Muscle layer of colon (tissue), 2 donors: Measurements from ENCODE around the gene SEMG1.

Experiments
- H3K27ac ChIP-seq: one replicate; pipeline ENCODE4 v1.7.0; 2013; ENCODE audit warnings: low read depth, mild to moderate bottlenecking, low read length, moderate library complexity
- H3K27me3 ChIP-seq, 2 donors: one replicate each; pipeline ENCODE4 v1.7.0; 2013; ENCODE audit warnings: low read length in 2 of 2, mild to moderate bottlenecking in 2 of 2; ENCODE audit not compliant: insufficient read depth in 2 of 2, control insufficient read depth in 1 of 2
- H3K36me3 ChIP-seq: one replicate; pipeline ENCODE4 v1.7.0; 2013; ENCODE audit warnings: mild to moderate bottlenecking, low read length; ENCODE audit not compliant: insufficient read depth
- H3K4me1 ChIP-seq: one replicate; pipeline ENCODE4 v1.7.0; 2013; ENCODE audit warnings: mild to moderate bottlenecking, low read length; ENCODE audit not compliant: insufficient read depth
- H3K4me3 ChIP-seq, 2 donors: one replicate each; pipeline ENCODE4 v1.7.0; 2013; ENCODE audit warnings: low read length in 2 of 2, low read depth in 1 of 2, mild to moderate bottlenecking in 1 of 2, moderate library complexity in 1 of 2
- H3K9ac ChIP-seq: one replicate; pipeline ENCODE4 v1.7.0; 2013; ENCODE audit warnings: low read length
- H3K9me3 ChIP-seq: one replicate; pipeline ENCODE4 v1.7.0; 2013; ENCODE audit warnings: mild to moderate bottlenecking, low read length
- donor health status: abdominal sarcoma.
- donor health status: Adenocarcinoma of cecum.

SEMG1 gene

DNA sequence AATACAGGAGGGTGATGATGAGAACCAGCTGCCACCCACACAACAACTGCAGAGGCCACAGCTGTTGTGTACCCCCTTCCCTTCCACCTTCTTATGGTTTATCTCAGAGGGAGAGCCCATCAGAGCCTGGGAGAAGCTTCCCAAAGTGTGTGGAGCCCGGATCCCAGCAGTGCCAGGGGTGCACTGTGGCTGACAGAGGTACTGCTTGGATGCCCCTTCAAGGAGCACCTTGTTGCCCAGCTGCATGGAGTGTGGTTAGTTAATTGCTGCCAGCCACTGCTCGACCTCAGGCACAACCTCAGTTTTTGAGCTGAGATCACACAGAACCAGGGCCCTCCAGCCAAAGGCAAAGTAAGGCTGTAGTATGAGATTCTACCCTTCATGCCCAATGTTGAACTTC lies 19.1 kb upstream of the SEMG1 start:
- no peak overlapping the region for H3K4me3 ChIP-seq
- H3K4me1 ChIP-seq, result no peaks in the 10 kb centered on the region
- no peaks in the 10 kb centered on the region for H3K36me3 ChIP-seq
- H3K9ac ChIP-seq, result no peak overlapping the region
- H3K9me3 ChIP-seq, result no peaks in the 10 kb centered on the region
- no peak overlapping the region for H3K27ac ChIP-seq
- no peaks in the 10 kb centered on the region for H3K27me3 ChIP-seq

DNA sequence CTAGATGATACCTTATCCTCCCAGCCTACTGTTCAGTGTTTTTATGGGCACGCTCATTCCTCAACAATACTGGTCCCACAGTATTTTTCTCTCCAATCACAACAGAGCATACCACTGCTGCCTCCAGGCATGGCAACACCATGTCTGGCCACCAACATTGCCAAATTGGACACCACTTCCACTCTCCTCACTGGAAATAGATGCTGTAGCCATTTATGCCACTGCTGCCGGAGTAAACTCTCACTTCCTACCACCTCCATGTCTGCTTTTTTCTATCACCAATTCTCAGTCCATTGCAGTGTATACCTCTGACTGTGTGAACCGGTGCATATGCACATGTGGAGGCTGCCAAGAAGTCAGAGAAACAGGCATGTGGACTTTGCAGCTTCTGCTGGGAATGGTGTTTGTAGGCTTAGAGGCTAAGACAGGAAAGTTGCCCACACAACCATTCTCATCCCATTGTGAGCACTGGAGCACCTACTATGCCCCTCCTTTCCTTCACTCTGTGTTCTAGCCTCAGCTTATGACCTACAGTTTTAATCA lies 17.7 kb upstream of the SEMG1 start:
- Histone ChIP-seq H3K27ac (no peak overlapping the region), H3K9me3 (no peaks in the 10 kb centered on the region), H3K27me3 (no peaks in the 10 kb centered on the region), H3K4me1 (no peaks in the 10 kb centered on the region), H3K9ac (no peak overlapping the region), H3K36me3 (no peaks in the 10 kb centered on the region), H3K4me3 (no peak overlapping the region)

DNA sequence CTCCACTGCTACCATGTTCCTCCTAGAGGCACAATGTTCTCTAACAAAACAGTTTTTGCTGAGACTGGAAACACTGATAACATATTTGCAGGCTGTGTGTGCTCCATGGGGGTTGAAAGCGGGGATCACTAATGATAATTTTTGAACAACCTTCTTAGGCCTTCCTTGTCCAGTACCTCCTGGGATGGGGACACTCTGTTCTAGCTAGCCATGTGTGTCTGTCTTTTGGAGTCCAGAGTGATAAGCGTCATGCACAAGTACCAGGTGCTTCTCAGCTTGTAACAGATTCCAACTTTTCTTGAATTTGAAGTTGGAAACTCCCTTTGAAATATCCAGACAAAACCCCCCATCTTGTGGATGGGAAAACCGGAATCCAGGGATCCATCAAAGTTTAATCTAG lies 17.0 kb upstream of the SEMG1 start:
- Histone ChIP-seq H3K9ac (no peak overlapping the region), H3K27ac (no peak overlapping the region), H3K4me1 (no peaks in the 10 kb centered on the region), H3K36me3 (no peaks in the 10 kb centered on the region), H3K9me3 (no peaks in the 10 kb centered on the region), H3K27me3 (no peaks in the 10 kb centered on the region), H3K4me3 (no peak overlapping the region)

DNA sequence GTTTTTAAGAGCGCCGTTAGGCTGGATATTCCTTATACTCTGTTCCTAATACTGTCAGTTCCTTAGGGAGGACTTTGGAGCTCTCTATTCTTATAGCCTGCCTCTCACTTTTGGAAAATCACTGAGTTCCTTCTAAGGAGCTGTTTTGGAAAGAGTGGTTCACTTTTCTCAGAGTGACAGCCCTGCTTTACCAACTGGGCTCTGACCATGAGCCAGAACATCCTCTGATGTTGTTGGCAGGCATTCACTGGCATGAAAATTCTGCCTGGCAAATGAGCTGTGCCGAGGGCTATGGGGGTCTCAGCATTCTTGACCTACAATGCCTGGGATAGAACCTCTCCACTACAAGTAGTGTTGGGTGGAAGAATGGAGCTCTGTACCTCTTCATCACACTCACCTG lies 14.9 kb upstream of the SEMG1 start:
- Histone ChIP-seq H3K27ac (no peak overlapping the region), H3K9me3 (no peaks in the 10 kb centered on the region), H3K27me3 (no peaks in the 10 kb centered on the region), H3K4me1 (no peaks in the 10 kb centered on the region), H3K9ac (no peak overlapping the region), H3K4me3 (no peak overlapping the region), H3K36me3 (no peaks in the 10 kb centered on the region)

DNA sequence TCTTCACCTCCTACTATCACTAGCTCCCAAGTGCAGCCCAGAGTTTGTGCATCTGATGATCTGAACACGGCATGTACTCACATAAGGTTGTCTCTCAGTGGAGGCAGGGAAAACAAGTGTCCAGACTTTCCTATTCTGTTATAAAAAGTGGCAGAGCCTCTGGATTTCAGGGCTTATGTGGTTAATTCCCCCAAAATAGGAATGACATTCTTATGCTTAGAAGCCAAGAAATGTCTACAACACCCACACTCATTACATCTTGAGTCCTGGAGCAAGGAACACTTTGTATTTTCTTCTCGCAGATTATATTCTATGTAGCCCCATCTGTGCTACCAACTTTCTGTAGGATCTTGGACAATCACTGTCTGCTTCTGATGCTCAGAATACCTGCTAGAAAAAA lies 13.5 kb upstream of the SEMG1 start:
- H3K4me1 ChIP-seq, result no peaks in the 10 kb centered on the region
- H3K9me3 ChIP-seq, result no peaks in the 10 kb centered on the region
- H3K36me3 ChIP-seq, result no peaks in the 10 kb centered on the region
- no peak overlapping the region for H3K4me3 ChIP-seq
- no peak overlapping the region for H3K27ac ChIP-seq
- no peak overlapping the region for H3K9ac ChIP-seq
- no peaks in the 10 kb centered on the region for H3K27me3 ChIP-seq

DNA sequence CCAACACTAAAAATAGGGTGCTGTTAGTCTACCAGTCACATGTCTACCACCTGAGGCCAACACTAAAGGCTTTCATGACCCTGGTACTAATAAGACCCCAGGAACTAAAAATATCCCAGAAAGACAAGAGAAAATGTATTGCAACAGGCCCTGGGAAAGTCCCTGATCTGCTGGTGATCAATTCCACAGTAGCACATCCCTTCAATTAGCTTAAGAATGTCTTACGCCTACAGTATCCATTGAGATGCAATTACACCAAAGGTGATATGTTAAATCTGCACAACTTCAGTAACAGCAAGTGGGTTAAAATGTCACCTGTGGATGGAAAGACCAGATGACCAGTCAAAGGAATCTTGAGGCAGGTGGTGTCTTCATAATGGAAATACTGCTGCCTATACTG lies 3.1 kb downstream of the SEMG1 start:
- no peaks in the 10 kb centered on the region for H3K36me3 ChIP-seq
- H3K4me1 ChIP-seq, result no peaks in the 10 kb centered on the region
- H3K27ac ChIP-seq, result no peak overlapping the region
- no peaks in the 10 kb centered on the region for H3K9me3 ChIP-seq
- no peak overlapping the region for H3K9ac ChIP-seq
- no peak overlapping the region for H3K4me3 ChIP-seq
- no peaks in the 10 kb centered on the region for H3K27me3 ChIP-seq

DNA sequence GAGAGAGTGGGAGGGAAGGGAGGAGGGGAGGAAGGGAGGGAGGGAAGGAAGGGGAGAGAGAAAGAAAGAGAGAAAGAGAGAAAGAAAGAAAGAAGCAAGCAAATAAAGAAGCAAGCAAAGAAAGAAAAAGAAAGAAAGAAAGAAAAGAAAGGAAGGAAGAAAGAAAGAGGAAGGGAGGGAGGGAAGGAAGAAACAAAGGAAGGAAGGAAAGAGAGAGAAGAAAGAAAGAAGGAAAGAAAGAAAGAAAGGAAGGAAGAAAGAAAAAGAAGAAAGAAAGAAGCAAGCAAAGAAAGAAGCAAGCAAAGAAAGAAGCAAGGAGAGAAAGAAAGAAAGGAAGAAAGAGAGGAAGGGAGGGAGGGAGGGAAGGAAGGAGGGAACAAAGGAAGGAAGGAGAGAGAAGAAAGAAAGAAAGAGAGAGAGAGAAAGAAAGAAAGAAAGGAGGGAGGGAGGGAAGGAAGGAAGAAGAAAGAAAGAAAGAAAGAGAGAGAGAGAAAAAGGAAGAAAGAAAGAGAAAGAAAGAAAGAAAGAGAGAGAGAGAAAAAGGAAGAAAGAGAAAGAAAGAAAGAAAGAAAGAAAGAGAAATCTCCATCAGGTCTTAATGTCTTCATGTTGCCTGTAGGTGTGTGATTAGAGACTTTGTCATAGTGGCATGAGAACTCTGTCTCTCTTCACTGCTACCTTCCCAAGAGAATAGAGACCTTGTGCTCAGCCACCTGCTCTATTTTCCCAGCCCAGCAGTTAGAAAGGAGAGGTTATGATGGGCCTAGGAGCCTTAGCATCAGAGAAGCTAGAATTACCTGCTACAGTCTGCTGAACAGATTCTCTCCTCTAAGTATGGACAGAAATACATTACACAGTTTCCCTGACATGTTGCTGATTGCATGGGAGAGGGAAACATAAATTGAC lies 5.0 kb downstream of the SEMG1 start:
- Histone ChIP-seq H3K27me3 (no peaks in the 10 kb centered on the region), H3K36me3 (no peaks in the 10 kb centered on the region), H3K9ac (no peak overlapping the region), H3K9me3 (no peaks in the 10 kb centered on the region), H3K4me3 (no peak overlapping the region), H3K27ac (no peak overlapping the region), H3K4me1 (no peaks in the 10 kb centered on the region)

DNA sequence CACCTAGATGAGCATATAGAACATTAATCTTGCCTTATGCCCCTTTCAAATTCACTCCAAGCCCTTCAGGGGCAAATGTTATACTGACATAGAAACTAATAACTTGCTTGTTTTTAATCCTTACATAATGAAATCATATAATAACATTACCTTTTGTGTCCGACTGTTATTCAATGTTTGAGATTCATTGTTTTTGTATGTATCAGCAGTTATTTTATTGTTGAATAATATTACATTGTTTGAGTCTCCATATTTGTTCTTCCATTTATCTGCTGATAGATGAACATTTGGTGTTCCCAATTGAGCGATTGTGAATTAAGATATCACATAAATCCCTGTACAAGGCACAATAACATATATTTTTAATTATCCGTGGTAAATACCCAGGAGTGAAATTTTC lies 6.0 kb downstream of the SEMG1 start:
- Histone ChIP-seq H3K4me1 (no peaks in the 10 kb centered on the region), H3K9ac (no peak overlapping the region), H3K9me3 (no peaks in the 10 kb centered on the region), H3K27ac (no peak overlapping the region), H3K27me3 (no peaks in the 10 kb centered on the region), H3K4me3 (no peak overlapping the region), H3K36me3 (no peaks in the 10 kb centered on the region)

DNA sequence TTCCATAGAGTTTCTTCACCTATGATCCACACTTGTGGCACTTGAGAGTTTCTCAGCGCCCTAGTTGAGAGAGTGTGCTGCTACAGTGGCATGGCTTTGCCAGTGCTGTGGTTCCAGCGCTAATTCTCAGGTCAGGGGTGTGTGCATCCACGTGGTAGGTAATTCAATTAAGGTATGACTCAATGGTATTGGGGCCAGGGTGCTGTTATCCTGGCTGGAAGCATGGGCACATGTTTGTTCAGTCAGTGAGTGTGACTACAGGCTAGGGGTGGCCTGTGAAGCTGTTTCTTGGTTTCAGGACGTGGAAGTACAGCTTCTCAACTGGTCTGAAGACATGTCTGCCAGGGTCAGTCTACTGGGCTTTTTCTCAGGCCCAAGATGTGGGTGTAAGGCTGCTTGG lies 11.3 kb downstream of the SEMG1 start:
- H3K27me3 ChIP-seq, result no peaks in the 10 kb centered on the region
- no peaks in the 10 kb centered on the region for H3K36me3 ChIP-seq
- no peaks in the 10 kb centered on the region for H3K4me1 ChIP-seq
- no peaks in the 10 kb centered on the region for H3K9me3 ChIP-seq
- H3K9ac ChIP-seq, result no peak overlapping the region
- H3K4me3 ChIP-seq, result no peak overlapping the region
- no peak overlapping the region for H3K27ac ChIP-seq

DNA sequence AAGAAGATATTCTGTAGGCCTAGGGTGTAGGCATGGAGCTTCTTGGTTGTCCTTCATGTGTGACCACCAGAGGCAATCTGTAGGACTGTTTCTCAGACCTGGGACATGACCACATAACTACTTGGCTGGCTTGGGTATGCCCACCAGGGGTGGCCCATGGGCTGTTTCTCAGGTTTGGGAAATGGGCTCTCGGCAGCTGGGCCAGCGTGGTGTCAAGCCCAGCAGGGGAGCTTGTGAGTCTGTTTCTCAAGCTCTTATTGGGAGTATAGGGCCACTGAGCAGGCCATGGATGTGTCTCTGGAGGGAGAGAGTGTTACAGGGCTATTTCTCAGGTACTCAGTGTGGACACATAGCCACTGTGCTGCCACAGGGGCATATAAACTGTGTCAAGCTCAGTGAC lies 11.8 kb downstream of the SEMG1 start:
- Histone ChIP-seq H3K4me1 (no peaks in the 10 kb centered on the region), H3K9ac (no peak overlapping the region), H3K4me3 (no peak overlapping the region), H3K27me3 (no peaks in the 10 kb centered on the region), H3K36me3 (no peaks in the 10 kb centered on the region), H3K9me3 (no peaks in the 10 kb centered on the region), H3K27ac (no peak overlapping the region)

DNA sequence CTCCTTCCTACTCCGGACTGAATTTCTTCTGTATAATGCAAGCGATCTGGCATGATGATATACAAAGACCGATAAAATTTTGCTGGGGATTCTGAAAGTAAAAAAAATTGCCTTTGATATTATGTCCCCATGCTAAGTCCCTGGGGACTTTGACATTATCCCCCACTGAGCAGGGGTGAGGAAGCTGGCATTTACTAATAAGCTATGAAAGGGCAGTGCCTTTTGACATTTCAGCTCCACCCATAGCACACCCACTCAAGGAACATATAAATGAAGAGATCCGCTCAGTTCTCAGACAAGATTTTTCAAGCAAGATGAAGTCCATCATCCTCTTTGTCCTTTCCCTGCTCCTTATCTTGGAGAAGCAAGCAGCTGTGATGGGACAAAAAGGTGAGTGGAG lies 14.2 kb downstream of the SEMG1 start, which contains the start of gene SEMG2:
Gene SEMG2 (plus strand): TSS at position 298 of the 400 bp plus-strand sequence. CDS start 17 bp downstream, at position 315.
- H3K4me3 ChIP-seq, result no peak within 1 kb of the TSS
- no peaks in the 10 kb centered on the region for H3K9me3 ChIP-seq
- no peaks in the 10 kb centered on the region for H3K36me3 ChIP-seq
- no peaks in the 10 kb centered on the region for H3K27me3 ChIP-seq
- H3K27ac ChIP-seq, result no peak within 1 kb of the TSS
- H3K4me1 ChIP-seq, result no peaks in the 10 kb centered on the region
- H3K9ac ChIP-seq, result no peak within 1 kb of the TSS

DNA sequence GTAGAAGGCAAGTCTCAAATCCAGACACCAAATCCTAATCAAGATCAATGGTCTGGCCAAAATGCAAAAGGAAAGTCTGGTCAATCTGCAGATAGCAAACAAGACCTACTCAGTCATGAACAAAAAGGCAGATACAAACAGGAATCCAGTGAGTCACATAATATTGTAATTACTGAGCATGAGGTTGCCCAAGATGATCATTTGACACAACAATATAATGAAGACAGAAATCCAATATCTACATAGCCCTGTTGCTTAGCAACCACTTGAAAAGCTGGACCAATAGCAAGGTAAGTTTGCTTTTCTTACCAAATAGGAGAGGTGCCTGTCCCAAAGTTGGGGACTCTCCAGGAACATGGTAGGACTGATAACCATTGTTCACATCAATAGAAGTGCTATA lies 16.3 kb downstream of the SEMG1 start:
- H3K4me1 ChIP-seq, result no peaks in the 10 kb centered on the region
- no peak overlapping the region for H3K4me3 ChIP-seq
- H3K9ac ChIP-seq, result no peak overlapping the region
- no peaks in the 10 kb centered on the region for H3K36me3 ChIP-seq
- H3K27me3 ChIP-seq, result no peaks in the 10 kb centered on the region
- H3K27ac ChIP-seq, result no peak overlapping the region
- no peaks in the 10 kb centered on the region for H3K9me3 ChIP-seq
